HG02642 (cell line): ENCODE data around the gene CCDC134.
"Not testable (repeated sequence)": the region's sequence is repeated elsewhere in the genome, so short reads cannot be mapped to it uniquely, and the experiment has no call there.

ENCODE experiments used
- ATAC-seq: cut with Tn5 transposase; IDR thresholded peaks from one replicate; pipeline ENCODE4 v1.9.1; 2021; ENCODE audit warnings: mild to moderate bottlenecking; ENCODE audit not compliant: unreplicated experiment, poor library complexity

Gene CCDC134

DNA sequence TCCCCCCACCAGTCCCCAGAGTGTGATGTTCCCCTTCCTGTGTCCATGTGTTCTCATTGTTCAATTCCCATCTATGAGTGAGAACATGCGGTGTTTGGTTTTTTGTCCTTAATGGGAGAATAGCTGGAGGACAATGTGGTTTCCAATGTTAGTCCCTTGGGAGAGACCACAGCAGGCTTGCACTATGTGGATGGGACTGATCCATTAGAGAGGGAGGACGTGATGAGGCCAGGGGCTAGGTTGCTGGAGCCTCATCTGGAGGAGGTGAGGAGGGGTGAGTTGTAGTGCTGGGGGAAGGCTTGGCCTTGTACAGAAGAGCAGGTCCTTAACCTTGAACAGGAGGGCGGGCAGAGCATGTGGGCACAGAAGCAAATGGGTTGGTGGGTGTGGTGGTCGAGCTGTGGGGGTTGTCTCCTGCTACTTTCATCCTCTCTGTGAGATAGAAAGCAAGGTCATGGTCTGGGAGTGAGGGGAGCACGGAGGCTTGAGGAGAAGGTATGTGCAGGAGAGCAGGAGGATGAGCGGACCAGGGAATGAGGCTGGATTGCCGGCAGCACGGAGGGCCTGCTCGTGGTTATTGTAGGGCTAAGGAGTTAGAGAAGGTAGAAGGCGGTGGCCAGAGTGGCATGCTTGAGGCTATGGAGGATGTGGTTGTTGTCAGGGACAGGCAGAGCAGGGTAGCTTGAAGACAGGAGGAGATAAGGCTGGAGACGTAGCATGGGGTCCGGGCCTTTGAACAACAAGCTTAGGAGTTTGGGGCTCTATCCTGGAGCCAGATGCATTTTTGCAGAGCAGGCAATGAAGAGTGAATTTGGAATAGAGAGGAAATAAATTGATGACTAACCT lies 21.2 kb downstream of the CCDC134 start:
- ATAC-seq, result no peak

DNA sequence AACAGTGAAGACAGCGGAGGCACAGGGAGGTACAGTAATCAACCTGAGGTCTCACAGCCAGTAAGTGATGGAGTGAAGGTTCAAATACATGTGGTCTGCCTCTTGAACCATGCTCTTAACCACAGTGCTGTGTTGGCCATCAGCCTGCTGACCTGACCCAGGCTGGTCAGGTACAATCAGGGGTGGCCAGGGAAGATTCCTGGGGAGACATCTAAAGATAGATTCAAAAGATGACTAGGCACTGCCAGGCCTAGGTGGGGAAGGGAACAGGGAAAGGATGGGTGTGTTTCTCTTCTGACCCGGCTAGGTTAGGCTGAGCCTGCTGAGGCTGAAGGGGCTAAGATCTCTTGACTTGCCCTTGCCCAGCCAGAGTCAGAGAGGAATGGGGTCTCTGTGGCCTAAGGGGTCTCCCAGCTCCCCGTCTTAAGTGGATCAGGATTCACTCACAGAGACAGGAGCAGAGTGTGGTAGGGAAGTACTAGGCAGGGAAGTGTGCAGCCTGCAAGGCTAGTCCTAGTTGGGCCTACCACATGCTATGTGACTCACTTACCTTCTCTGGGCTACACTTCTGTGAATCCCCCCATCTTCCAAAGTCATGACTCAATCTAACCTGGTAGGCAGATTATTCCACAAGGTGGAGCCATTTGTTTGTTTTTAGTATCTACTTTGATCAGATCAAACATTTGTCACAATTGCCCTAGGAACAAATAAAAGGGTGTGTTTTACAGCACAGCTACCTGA lies 22.0 kb downstream of the CCDC134 start:
- ATAC-seq, result no peak

DNA sequence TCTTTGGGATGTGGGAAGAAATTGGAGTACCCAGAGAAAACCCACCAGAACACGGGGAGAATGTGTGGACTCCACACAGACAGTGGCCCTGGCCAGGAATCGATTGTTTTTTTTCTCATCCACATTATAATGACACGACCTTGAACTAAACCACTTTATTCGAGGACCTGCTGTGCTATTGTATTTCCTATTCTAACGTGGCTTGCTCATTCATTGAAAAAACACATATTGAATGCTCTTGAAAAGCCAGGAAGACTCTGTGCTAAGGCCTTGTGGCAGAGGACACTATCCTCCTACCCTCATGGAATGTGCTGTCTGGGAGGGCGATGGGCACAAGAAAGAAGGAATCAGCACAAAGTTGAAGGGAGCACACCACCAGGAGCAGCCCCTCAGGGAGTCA lies 23.3 kb downstream of the CCDC134 start:
- no peak for ATAC-seq

DNA sequence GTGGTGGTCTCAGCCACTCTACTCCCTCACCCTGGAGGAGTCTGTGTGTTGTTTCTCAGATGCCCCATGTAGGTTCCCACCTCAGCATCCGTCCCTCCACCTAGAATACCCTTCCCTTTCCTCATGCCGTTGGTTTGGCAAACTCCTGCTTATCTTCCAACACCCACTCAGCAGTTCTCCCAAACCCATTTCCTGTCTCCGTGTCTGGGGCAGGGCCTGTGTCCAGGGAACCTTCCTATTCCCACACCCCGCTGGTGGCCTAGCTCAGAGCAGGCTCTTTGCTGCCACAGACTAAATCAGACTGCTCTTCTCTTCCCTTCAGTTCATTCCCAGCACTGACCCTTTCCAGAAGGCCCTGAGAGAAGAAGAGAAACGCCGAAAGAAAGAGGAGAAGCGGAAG lies 24.9 kb downstream of the CCDC134 start:
- no peak for ATAC-seq

DNA sequence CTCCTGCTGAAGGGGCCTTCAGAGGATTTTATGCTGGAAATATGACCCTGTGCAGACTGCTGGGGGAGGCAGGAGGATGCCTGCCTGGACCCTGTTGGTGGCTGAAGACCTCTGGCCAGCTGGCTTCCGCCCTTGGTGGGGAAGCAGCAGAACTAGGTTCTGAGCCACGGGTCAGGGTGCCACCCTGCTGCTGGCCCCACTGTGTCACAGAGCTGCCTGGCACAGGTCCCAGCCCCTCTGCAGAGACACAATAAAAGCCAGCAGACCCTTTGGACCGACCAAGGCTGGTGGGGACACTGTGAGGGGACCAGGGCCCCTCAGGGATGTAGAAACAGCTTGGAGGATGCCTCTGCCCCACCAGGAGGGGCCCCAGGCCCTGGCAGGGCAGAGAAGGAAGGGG lies 25.5 kb downstream of the CCDC134 start:
- no peak for ATAC-seq

DNA sequence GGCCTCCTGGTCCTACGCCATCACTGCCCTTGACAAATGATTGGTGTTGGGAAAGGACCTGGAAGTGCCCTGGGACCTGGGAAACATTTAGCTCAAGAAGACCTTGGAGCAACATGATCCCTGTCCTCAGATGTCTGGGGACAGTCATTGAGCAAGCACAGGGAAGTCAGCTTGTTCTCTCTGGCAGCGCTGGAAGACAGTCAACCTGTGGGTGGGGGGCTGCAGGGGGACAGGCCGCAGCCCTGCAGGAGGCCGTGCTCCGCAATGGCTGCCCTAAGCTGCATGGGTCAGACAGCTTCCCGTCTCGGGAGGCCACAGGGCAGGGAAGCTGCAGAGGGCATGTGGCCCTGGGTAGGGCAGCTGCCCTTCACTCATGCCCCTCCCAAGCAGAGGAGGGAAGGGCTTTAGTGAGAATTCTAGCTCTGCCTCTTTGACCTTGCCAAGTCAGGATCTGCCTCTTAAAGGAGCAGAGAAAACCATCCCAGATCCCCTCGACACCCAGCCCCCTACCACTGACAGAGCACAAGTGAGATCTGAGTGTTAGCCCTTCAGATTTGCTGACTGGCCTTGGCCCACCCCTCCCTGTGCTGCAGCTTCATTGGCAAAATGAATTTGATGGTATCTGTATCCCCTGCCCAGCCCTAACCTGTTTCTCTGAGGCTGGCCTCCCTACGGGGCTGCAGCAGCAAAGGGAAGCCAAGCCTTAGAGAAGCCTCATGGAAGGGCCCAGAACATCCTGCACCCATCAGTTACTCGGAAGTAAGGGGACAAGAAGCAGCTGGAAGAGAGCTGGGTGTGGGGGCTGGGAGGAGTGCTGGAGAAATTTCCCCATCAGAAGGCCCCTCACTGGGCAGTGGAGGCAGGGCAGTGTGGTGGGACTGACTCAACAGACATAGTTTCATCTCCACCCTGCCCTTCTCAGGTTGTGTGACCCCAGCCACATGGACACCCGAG lies 26.2 kb downstream of the CCDC134 start:
- no peak for ATAC-seq

DNA sequence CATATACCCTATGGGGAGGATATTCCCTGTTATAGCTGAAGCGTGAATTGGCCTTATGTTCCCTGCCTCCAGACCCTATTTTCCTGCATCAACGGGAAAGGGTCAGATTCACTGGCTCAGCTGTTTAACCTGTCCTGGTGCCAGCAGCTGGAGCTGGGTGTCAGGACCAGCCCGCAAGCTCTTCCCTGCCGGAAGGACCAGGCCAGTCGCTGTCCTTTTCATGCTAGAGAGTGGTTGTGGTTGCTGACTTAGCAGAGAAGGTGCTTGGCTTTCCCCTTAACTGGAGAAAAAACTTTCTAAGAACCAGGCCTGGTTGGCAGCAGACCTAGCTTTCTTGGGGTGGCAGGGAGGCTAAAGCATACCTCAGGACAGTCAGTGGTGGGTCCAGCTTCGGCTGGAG lies 27.2 kb downstream of the CCDC134 start:
- no peak for ATAC-seq

DNA sequence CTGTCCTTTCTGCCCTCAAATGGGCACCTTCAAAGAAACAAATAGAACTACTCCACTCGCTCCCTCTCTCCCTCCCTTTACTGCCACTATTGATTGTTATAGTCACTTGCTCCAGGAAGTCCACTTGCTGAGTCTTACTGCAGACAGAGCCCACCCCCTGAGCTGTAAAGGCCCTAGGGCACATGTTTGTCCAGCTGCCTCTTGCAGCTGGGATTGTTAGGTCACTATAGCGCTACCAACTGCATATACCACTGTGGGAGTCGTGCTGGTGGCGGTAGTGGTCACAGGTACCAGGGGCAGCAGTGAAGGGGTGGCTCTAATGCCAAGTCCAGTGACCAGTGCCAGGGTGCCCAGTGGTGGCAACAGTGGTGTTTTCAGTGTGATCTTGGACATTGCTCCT lies 28.0 kb downstream of the CCDC134 start:
- no peak for ATAC-seq

DNA sequence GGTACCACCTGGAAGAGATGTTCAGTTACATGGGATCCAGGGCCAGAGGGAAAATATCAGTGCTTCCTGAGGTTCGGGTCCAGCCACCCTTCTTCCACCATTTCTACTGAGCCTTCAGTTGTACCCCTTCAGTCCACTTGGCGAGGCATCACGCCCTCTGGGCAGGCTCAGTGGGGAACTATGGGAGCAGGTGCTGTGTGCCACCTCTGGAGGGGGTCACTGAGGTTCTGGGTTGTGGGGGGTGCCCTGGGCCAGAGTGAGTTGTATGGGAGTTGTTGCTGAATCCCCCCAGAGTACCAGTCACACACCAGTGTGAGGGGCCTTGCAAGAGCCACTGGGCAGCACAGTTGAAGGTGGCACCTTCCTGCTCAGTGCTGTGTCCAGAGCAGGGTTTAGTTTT lies 29.7 kb downstream of the CCDC134 start:
- ATAC-seq, result no peak

DNA sequence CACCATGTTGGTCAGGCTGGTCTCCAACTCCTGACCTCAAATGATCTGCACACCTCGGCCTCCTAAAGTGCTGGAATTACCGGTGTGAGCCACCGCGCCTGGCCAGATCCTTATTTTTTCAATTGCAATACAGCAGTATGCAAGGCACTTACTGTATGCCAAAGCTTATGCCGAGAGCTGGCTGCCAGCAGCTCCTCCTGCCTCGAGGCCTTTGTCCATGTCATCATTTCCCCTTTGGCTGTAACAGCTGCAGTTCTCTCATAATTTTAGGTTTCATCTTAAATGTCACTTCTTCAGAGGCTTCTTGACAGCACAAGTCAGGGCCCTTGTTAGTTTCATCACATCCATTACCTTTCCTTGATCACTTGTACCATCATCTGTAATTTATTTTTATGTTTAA lies 30.9 kb downstream of the CCDC134 start:
- ATAC-seq, result no peak

DNA sequence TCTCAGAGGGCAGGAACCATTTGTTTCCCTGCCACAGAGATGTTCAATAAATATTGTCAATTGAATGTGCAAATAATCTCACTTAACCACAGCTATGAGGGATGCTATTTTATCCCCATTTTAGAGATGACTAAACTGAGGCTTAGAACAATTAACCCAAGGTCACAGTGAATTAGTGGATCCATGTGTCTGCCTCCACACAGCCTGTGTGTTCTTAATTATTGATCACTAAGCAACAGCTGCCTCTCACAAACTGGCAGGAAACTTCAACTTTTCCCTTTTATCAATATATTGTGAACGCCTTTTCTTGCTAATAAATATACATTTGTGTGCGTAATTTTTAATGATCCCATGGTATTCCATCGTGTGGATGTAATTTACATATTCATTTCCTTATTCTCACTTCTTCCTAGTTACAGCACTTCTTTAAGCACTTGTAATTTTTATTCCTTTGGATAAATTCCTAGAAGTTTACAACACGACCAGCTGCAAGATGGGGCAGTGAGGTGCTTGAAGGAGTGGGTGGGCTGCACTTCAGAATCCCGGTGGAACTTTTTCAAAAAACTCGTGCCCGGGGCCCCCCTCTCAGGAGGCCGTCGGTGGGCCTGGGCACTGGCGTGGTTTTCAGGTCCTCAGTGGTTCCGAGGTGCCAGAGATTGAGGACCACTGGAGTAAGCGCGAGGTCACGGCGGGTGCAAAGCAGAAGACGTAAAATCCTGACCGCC lies 31.5 kb downstream of the CCDC134 start:
- no peak for ATAC-seq

DNA sequence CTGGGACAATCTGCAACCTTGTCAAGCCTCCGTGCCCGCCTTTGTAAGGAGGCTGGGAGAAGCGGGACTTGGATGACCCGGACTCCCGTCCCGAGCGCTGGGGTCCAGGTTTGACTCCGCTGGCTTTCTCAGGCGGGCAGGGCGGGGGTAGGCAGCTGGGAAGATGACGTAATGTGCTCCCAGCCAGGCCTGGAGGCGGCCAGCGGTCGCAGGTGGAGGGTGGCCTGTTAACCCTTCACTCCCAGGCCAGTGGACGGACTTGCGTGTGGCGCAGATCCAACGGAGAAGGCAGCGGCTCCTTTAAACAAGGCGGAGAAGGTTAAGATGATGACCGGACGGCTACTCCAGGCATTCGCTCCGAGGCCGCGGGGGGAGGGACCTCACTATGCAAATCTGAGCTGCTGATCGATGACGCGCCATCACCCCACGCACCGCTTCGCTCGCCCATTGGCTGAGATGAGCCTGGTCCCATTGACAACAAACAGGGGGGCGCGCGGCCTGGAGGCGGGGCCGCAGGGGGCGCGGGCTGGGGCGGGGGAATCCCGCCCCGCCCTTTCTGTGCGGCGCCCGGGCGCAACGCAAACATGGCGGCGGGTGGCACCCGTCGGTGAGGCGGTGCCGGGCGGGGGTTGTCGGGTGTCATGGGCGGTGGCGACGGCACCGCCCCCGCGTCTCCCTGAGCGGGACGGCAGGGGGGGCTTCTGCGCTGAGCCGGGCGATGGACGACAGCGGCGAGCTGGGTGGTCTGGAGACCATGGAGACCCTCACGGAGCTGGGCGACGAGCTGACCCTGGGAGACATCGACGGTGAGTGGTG lies 32.3 kb downstream of the CCDC134 start, which contains the start of gene SREBF2:
Gene SREBF2, plus strand, starts transcription at position 553 of the 816 bp plus-strand sequence. Its CDS starts 166 bp downstream, at position 719.
- ATAC-seq, result peak; percentile 85

DNA sequence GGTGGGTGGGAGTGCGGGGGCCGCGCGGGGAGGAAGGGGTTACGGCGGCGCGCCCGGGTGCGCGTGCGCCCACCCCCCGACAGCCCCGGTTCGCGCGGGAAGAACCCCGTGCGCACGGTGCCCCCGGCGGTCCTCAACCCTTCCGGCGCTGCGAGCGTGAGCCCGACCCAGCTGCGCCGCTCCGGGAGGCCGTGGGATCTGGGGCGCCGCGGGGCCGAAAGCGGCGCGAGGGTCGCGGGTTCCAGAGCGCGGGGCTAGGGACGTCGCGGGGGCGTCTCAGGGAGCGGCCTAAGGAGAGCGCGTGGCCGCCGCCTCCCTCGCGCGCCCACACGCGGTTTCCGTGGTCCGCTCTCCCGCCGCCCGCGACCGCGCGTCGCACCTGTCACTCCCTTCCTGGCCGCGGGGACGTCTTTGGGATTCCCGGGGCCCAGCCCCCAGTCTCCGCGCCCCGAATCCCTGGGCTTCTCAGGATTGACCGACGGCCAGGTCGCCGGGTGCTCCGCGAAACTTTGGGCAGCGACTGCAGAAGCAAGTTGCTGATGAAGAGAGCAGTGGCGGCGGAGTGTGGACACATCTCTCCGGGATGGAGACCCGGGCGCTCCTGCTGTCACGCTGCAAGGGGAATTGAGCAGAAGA lies 33.0 kb downstream of the CCDC134 start:
- peak; percentile 33 for ATAC-seq

DNA sequence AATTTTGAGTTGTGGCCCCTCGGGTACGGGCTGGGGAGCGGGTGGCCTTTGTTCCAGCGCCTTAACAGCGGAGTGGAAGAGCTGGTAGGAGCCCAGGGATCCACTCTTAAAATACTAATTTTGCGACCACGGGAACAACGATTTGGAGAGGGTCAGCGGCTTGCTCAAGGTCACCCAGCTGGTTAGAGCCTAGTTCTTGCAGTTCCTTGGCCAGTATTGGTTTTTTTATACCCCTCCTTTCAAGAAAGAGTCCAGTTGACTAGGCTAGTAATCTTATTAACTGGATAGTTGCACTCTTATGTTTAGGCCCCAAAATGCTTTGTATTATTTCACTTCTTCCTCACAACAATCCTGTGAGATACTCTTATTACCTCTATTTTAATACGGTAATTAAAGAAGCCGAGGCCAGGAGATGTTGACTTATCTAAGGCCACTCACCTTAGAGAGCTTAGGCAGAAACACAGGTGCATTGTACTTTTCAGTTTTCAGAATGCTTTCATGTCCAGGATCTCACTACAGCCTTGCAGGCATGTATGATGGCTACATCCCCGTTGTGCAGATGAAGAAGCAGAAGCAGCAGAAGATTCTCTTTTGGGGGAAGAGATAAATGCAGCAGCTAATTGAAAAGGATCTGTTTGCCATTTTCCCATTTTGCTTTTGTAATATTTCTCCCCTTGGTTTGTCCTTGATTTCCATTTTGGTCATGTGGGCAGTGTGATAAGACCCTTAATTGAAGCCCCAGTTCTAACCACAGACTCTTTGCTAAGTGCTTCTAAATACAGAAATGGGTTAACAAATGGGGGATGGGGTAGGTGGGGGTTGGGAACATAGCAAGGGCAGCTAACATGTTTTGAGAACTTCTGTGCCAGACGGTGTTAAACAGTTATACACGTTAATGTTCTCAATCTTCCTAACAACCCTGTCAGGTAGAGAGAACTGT lies 33.8 kb downstream of the CCDC134 start:
- ATAC-seq, result no peak

DNA sequence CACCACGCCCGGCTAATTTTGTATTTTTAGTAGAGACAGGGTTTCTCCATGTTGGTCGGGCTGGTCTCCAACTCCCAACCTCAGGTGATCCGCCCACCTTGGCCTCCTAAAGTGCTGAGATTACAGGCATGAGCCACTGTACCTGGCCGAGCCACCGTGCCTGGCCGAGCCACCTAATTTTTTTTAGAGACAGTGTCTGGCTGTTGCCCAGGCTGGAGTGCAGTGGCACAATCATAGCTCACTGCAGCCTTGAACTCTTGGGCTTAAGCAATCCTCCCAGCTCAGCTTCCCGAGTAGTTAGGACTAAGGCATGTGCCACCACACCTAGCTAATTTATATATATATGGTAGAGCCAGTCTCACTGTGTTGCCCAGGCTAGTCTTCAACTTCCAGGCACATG lies 35.0 kb downstream of the CCDC134 start:
- not testable (repeated sequence) for ATAC-seq

DNA sequence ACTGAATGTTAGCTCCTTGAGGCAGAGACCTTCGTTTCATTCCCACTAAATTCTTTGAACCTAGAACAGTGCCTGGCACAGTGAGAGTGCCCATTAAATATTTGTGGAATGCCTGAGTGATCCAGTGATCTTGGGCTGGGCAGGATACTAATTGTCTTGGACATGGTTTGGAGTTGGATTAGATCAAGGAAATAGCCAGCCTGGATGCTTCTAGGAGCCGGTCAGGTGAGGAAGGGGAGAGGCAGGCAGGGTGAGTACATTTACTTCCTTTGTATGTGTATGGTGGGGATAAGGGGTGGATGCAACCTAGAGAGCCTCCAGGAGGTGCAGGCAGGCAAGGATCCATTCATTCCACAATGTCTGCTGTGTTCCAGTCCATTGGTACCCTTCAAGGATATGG lies 36.1 kb downstream of the CCDC134 start:
- ATAC-seq, result no peak

DNA sequence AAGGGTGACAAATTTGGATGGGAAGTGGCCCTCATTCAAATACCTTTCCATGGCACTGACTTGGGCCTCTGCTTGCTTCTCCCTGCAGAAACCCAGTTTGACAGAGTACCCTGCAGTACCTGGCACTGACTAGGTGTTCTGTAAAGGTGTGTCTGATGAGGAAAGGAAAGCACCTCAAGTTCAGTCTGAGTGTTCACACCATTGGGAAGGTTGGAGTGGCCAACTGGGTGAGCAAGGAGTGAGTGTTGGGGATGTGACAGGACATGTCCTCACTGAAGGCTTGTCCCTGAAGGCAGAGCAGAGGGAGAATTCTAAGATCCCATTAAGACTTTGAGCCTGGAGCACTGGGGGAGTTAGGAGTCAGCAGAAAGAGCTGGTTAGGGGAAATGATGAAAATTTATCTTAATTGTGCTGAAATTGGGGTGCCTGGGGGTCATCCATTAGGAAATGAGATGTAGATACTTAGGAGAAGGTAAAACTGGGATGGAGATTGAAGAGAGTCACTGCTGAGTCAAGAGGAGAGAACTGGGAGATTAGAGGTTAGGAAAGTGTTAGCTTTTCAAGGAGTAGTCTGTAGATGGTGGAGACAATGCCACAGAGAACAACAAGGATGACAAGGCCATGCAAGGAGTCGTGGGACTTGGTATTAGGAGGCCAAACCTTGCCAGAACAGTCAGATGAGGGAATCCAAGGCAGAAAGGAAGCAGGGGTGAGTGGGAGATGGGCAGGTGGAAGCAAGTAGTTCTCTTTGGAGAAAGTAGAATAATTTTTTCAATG lies 38.6 kb downstream of the CCDC134 start:
- no peak for ATAC-seq
